Measurements from ENCODE around the gene PLCXD3.

GRCh38 chr5:41485533-41485932 lies 24.9 kb downstream of the PLCXD3 start:
- TF ChIP-seq, protein P1, sequence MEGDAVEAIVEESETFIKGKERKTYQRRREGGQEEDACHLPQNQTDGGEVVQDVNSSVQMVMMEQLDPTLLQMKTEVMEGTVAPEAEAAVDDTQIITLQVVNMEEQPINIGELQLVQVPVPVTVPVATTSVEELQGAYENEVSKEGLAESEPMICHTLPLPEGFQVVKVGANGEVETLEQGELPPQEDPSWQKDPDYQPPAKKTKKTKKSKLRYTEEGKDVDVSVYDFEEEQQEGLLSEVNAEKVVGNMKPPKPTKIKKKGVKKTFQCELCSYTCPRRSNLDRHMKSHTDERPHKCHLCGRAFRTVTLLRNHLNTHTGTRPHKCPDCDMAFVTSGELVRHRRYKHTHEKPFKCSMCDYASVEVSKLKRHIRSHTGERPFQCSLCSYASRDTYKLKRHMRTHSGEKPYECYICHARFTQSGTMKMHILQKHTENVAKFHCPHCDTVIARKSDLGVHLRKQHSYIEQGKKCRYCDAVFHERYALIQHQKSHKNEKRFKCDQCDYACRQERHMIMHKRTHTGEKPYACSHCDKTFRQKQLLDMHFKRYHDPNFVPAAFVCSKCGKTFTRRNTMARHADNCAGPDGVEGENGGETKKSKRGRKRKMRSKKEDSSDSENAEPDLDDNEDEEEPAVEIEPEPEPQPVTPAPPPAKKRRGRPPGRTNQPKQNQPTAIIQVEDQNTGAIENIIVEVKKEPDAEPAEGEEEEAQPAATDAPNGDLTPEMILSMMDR (conservative IDR thresholded peaks at IDR 0.05), result no peak
- no peak for TF ChIP-seq EZH2 (IDR thresholded peaks at IDR 0.05; ENCODE audit: low read depth)

All from PC-9 (cell line).